HG03442 (cell line): ENCODE data around the gene JPH3.
"Not testable (repeated sequence)": the region's sequence is repeated elsewhere in the genome, so short reads cannot be mapped to it uniquely, and the experiment has no call there.

Source experiments
- ATAC-seq: cut with Tn5 transposase; IDR thresholded peaks from one replicate; pipeline ENCODE4 v1.9.1; 2021; ENCODE audit warnings: mild to moderate bottlenecking, moderate library complexity; ENCODE audit not compliant: unreplicated experiment

JPH3 gene

DNA sequence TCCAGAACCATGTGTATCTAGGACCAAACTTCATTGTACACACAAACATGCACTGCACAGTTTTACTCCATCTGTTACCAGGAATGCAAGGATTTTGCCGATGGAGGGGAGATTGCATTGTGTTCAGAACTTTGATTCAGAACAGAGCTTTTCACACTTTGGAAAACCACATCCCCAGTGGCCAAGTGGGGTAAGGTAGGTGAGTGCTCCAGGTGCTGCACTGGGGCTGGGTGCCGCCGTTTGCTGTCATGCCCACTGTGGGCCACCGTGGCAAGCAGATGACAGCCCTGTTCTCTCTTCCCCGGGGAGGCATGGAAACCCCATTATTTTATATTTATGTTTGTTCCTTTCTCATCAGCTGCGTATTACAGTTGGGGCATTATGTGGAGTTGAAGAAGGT lies 29.3 kb upstream of the JPH3 start:
- ATAC-seq = no peak

DNA sequence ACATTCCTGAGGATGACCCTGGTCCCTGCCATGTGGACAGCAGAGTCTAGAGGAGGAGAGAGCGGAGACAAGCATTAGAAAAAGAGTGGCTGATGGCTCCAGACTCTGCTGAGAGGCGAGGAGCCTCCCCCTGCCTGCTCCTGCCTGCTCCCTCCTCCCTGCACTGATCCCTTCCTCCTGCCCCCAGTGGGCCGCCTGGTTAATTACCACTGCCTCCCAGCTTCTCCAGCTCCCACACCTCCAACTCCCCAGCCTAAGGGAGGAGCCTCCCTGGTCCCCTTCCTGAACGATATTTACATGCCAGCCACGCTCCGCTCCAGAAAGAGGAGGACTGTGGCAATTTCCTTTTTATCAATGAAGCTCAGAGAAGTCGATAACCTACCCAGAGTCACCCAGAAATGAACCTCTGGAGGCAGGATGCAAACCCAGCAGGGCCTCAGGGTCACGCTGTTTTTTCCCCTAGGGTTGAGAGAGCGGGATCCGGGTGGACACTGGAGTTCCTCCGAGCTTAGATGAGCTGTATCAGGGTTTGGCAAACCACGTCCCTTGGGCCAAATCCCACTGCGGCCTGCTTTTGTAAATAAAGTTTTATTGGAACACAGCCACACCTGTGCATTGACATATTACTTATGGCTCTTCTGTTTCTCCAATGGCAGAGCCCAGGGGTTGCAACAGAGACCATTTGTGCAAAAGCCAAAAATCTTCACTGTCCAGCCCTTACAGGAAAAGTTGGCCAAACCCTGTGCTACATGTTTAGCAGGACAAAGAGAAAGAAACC lies 27.1 kb upstream of the JPH3 start:
- ATAC-seq = no peak

DNA sequence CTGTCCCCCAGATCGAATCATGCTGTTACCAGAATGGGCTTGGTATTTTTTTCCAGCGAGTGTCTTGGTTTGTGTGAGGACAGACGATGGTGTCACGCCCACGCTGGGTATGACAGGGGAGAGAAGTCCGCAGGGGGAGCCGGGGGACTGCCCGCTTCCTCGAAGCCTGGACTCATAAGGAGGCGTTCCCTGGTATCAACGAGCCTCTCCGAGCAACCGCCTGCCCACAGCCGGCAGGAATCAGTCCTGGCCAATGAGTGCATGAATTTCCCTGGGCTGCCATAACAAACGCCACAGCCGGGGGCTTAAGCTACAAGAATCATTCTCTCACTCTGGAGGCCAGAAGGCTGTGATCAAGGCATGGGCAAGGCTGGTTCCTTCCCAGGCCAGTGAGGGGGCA lies 26.1 kb upstream of the JPH3 start:
- no peak for ATAC-seq

DNA sequence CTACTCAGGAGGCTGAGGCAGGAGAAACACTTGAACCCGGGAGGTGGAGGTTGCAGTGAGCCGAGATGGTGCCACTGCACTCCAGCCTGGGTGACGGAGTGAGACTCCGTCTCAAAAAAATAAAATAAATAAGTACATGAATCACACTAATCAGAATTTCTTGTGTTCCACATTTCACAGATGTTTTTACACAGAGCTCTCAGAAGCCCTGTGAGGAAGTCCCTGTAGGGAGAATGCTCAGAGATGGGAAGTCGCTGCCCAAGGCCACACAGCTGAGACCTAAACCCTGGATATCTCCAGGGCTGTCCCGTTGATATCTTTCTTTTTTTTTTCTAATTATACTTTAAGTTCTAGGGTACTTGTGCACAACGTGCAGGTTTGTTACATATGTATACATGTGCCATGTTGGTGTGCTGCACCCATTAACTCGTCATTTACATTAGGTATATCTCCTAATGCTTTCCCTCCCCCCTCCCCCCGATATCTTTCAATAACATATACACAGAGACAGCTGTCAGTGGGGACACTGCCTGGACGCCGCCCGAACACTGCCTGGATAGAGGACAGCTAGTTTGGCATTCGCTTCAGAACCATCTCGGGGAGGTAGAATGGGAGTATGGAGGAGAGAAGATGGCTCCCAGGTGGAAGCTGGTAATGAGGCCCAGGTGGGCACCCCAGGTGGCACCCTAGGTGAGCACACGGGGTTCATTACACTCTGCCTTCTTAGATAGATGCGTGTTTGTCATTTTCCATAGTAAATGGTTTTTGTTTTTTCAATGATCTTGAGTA lies 24.0 kb upstream of the JPH3 start:
- ATAC-seq = not testable (repeated sequence)

DNA sequence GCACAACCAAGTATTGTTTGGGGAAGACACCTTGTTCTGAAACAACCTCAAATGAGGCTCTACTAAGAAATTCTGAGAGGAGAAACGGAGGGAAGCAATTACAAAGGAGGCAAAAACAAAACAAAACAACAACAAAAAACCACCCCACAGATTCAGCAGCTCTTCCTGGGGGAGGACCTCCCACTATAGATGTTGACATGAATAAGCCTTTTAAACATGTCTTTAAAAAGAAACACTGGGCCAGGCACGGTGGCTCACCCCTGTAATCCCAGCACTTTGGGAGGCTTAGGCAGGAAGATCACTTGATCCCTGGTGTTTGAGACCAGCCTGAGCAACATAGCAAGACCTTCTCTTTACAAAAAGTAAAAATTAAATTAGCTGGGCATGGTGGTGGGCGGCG lies 22.6 kb upstream of the JPH3 start:
- no peak for ATAC-seq

DNA sequence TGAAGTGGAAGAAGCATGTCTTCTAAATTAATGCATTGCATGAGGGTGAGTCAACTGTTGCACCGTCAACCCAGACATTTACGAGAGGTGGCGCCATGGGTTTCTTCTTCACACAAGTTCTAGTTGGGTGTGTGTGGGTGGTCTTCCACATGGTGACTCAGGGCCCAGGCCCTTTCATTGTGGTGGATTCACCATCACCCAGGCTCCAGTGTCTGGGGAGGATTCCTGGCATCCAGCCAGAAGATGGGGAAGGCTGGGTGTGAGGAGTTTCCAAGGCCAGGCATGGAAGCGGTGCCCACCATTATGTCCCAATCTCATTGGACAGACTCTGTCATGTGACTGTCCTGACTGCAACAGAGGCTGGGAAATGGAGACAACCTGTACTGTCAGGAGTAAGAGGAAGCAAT lies 21.4 kb upstream of the JPH3 start:
- ATAC-seq = no peak

DNA sequence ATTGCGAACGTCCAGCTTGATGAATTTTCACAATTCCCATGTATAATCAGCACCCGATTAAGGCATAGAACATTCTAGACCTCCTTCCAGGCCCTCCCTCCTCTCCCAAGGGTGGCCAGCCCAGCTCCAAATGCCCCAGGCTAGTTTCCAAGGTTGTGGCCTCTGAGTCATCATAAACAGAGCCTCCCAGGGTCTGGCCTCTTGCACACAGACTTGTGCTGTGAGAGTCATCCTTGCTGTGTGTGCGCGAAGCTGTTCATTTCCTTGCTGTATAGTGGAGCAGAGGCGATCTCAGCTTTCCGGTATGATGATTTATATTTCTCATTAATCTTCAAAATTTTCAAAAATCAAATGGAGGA lies 20.5 kb upstream of the JPH3 start:
- no peak for ATAC-seq

DNA sequence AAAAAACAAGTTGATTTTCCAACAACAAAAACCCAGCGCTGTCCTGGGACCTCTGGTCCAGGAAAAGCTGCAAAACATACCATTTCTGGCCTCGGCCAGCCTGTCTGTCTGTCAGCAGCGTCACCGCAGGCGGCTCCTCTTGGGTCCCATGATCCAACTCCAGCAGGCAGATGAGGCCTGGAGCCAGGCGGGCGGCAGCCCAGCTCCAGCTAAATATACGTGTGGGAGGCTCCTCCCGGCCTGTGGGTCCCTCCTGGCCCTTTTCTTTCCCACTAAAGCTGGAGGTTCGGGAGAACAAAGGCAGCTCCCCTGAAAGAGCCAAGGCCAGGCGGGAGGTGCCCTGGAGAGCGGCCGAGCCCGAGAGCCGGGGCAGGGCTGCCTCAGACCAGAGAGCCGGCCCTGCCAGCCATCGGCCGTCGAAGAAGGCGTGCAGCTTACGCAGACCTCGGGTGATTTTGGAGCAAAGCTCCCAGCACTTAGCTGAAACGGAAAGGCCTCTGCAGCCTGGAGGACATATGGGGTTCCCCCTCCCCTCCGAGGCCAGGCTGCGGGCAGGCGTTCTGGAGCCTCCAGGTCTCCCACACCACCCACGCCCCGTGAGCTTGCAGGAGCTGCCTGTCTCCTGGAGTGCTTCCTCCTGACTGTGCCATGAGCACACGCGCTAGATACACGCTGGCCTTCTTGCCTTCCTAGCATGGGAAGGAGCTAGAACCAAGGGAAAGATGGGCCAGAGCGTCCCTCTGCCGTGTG lies 19.9 kb upstream of the JPH3 start:
- ATAC-seq = no peak

DNA sequence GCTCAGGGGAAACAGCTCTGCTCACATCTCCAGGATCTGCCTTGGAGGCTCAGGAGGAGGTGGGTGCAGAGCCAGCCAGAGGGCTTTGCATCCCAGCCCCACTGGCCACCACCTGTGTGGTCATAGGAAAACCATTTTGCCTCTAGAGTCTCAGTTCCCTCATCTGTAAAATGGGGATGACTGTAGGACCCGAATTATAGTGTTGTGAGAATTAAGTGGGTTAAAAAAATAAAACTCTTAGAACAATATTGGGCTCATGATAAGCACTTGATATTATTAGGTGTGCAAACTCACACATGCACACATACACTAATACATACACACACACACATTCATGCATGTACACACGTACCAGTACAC lies 19.4 kb upstream of the JPH3 start:
- no peak for ATAC-seq

DNA sequence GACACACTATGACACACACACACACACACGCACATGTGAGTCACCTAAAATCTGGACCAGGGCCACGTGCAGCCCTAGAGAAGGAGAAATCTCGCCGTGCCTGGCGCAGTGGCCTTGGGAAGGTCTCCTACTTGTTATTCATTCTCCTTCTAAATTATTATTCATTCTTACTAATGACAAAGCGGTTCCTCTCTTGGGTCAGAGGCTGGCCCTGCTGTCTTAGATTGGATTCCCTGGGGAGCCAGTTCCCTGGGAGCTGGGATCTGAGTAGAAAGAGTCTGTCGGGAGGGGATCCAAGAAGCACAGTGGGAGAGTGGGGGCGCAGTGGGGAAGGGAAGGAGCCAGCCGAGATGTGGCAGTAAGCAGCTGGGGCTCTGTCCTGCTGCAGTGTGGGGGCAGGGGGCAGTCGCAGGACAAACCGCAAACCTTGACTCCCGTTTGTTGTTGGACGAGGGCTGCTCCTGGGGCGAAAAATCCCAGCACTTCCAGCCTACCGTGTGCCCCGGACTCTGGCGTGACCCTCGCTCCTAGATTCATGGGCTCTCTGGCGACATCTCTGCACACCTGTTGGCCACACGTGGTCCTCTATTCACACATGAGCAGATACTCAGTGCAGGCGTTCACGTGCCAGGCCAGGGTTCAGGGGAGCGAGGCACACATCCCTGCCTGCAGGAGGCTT lies 18.7 kb upstream of the JPH3 start:
- no peak for ATAC-seq

DNA sequence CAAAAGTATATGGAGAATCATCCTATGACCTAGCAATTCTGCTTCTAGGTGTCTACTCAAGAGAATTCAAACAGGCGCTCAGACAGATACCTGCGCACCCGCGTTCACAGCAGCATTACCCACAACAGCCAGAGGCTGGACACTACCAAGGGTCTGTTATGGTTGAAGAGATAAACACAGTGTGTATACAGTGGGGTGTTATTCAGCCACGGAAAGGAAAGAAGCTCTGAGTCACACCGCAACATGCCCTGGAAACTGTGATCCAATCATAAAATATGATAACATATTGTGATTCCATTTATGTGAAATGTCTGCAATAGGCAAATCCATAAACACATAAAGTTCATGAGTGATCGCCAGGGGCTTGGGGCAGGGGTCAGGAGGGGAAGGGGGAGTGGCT lies 18.0 kb upstream of the JPH3 start:
- no peak for ATAC-seq

DNA sequence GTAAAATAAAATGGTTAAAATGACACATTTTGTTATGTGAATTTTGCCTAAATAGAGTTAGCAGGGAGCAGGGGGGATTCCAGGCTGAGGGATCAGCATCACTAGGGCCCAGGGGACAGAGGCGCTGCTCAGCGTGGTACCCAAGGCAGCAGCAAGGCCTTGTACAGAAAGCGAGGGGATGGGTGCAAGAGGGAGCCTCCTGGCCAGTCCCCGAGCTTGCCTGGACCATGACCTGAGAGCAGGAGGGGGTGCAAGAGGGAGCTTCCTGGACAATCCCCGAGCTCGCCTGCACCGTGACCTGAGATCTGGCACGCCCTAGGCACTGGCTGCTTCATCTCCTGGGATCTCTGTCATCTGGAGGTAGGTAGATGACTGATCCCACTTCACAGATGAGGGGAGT lies 17.3 kb upstream of the JPH3 start:
- ATAC-seq = no peak

DNA sequence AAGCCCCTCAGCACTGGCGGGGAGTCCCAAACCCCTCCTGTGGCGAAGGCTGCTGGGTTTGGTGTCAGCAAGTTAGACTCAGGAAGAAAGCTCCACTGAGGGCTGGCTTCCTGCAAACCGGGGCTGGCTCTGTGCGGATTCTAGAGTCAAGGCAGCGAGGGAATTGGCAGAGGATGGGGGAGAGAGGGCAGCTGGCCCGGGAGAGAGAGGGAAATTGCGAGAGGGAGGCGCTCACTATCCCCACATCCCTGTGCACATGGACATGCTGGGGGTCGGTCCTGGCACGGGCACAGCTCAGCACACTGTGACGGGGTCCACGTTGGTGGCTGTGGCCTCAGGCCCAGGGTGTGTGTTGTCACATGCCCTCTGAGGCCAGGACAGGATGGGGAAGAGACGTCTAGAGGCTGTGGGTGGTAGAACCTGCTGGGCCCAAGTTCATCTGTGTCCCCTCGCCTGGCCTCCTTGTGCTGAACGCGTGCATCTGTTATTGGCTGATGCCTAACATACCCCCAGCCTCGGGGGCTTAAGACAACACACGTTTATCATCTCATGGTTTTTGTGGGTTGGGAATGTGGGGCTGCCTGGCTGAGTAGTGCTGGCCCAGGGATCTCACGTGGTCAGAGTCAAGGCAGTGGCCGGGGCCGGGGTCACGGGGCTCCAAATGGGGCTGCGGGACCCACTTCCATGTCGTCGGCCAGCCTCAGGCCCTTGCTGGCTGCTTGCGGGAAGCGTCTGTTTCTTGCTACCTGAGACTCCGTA lies 16.7 kb upstream of the JPH3 start:
- ATAC-seq = no peak

DNA sequence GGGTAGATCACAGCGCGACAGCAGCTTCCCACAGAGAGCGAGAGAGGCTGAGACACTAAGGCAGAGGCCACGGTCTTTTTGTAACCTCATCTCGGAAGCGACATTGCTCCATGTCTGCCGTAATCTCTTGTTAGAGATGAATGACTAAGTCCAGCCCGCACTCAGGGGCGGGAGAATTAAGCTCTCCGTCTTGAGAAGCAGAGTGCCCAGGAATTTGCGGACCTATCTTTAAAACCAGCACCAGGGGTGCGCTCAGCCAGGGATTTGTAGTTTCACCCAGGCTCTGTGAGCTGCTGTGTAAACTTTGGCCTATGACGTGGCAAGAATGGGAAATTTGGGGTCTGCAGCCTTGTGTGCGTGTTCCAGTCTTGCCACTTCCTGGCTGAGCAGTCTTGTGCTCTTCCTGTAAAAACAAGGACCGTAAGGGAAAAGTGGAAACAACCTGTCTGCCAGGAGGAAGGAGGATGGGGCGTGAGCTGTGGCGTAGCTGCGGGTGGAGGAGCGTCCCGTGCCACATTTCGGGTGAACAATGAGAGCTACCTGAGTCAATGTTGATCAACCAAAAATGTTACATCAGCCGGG lies 16.0 kb upstream of the JPH3 start:
- no peak for ATAC-seq

DNA sequence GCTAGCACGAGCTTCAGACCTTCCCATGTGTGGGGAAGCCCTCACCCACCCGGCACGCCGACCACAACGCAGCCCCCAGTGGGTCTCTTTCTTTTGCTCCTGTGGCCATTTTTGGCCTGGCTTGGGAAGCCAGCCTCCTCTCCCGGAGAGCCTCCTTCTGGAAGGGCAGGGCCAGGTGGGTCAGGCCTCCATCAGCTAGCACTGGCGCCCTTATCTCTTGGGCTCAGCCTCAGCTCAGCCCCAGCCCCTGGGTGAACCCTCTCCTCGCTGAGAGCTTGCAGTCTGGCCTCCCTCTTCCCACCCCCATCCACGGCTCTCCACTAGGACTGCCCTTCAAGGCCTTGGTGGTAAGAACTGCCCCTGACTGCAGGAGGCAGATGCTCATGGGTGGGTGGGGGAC lies 14.7 kb upstream of the JPH3 start:
- no peak for ATAC-seq

DNA sequence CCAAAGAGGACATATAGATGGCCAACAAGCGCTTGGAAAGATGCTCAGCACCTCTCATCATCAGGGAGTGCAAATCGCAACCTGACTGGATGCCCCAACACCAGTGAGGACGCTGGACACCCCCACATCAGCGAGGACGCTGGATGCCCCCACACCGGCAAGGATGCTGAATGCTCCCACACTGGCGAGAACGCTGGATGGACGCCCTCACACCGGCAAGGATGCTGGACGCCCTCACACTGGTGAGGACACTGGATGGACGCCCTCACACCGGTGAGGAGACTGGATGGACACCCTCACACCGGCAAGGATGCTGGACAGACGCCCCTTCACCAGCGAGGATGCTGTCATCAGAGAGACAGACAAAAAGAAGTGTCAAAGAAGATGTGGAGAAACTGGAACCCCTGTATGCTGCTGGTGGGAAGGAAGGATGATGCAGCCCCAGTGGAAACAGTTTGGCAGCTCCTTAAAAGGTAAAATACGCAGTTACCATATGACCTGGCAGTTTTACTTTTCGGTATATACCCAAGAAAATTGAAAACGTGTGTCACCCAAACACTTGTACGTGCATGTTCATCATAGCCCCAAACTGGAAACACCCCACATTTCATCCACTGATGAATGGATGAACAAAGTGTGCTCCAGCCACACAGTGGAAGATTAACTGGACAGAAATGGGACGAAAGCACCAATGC lies 10.1 kb upstream of the JPH3 start:
- ATAC-seq = no peak

DNA sequence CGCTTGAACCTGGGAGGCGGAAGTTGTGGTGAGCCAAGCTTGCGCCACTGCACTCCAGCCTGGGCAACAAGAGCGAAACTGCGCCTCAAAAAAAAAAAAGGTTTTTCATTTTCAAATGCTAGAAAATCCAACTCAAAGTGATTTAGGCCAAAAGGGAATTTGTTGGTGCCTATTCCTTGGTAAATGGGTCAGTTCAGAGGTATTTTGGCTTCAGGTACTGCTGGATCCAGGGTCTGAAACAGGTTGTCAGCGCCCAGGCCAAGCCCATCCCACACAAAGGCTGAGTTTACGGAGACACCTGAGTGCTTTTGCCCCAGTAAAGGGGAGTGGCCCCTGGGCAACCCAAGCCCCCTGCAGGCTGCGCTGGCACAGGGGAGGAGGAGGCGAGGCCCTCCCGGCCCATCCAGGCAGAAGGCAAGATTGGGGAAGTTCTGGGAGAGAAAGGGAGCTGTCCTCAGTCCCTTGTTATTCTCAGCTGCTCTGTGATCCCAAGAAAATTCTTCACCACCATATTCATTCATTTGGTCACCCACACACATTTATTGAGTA lies 8.5 kb upstream of the JPH3 start:
- no peak for ATAC-seq

DNA sequence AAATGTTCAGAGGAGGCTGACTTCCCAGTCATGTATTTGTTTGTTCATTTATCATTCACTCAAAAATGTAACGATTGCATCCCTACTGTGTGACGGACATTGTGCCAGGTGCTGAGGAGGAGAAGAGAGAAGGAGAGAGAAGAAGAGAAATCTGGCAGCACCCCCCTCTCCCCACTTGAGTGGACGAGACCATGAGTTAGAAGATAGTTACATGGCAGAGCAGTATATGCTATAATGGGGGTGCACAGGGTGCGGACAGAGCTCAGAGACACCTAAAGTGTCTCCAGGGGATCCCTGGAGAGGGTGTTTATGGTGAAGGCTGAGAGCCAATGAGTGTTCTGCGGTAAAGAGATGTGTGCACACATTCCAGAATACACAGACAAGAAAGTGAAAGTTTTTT lies 6.6 kb upstream of the JPH3 start:
- no peak for ATAC-seq

DNA sequence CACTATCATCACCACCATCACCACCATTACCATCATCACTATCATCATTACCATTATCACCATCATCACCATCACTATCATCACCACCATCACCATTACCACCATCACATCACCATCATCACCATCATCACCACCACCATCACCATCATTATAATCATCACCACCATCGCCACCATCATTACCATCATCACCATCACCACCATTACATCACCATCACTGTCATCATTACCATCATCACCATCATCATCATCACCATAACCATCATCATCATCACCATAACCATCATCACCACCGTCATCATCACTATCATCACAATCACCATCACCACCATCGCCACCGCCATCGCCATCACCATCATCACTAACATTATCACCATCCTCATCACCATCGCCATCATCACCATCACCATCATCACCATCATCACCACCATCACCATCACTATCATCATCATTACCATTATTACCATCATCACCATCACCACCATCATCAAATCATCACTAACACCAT lies 4.9 kb upstream of the JPH3 start:
- no peak for ATAC-seq
